Right ventricle myocardium superior (tissue), 1 donor: Measurements from ENCODE around the gene INSYN1. TPM values are rescaled to one million over a fixed set of nuclear protein-coding genes. Genes with fewer than 3 reads are reported as not detected.
"Not testable (repeated sequence)": the region's sequence is repeated elsewhere in the genome, so short reads cannot be mapped to it uniquely, and the experiment has no call there.

Source experiments
- ATAC-seq: fragments of 200-7000 bp; cut with Tn5 transposase; one replicate; pipeline ENCODE4 v1.9.1; 2020; ENCODE audit warnings: mild to moderate bottlenecking; ENCODE audit not compliant: poor library complexity
- DNase-seq: peaks from one replicate; pipeline ENCODE4 v3.0.0-alpha.2; 2020
- intact Hi-C: fragments of 100-400 bp; cut with DNase I; formaldehyde crosslinking; loops from one replicate; pipeline ENCODE4 v1.11.2; 2022
- total RNA-seq: library from RNA; stranded (reverse); fragmentation: NEBNext Ultra II Directional; extraction: Animal tissue kit (Norgen Biotek cat#: 25700); gene quantifications from one replicate; pipeline ENCODE4 v1.2.1, GENCODE V29; 2021
- donor health status: DM: no; HTN: yes; CAD: no; lungs with severe emphysema.

Gene INSYN1
- total RNA-seq, 1 donor from 2014 or later, result 155 TPM

GRCh38 chr15:73752806-73753193 lies 351 bp downstream of the INSYN1 start:
- no peak for DNase-seq
- ATAC-seq, result peak; percentile 47
- intact Hi-C loops, result no loop called here

DNA sequence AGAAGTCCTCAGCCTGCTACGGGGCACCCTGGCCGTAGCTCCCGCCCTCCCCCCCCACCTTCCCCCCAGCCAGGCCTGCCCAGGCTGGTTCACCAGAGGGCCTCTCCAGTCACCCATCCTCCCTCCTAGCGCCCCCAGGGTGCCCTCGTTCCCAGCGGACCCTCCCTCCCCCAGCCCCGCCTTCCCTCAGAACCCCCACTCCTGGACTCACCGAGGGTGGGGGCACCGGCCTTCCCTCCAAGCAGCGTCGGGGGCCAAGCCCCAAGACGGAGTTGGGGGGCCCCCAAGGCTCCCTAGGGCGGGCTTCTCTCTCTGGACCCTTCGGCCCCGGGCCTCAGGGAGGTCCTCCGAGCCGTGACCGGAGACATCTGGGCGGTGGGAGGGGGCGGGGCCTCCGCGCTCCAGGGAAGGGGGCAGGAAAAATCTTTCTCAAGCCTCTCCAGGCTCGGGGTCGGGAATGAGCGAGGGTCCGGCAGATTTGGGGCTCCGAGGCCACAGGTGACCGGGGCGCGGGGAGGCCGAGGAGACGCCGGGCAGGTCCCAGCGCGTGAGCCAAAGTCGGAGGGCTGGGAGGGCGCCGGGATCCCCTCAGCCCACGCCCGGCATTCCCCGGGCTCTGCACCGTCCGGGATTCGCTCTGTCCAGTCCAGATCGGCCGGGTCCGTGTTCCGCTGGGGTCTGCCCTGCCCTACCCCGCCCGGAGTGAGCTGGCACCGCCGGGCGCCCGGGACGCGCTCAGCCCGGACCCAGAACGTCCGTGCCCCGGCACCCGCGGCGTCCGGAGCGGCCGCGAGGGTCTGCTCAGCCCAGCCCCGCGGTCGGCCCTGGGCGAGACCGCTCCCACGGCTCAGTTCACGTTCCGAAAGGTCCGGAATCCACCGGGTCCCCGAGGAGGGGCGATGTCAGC lies 999 bp downstream of the INSYN1 start:
- DNase-seq, result no peak
- intact Hi-C loops, result no loop called here
- peak; percentile 37 for ATAC-seq

GRCh38 chr15:73751511-73751898 lies 1.6 kb downstream of the INSYN1 start:
- peak; percentile 10 for ATAC-seq

DNA sequence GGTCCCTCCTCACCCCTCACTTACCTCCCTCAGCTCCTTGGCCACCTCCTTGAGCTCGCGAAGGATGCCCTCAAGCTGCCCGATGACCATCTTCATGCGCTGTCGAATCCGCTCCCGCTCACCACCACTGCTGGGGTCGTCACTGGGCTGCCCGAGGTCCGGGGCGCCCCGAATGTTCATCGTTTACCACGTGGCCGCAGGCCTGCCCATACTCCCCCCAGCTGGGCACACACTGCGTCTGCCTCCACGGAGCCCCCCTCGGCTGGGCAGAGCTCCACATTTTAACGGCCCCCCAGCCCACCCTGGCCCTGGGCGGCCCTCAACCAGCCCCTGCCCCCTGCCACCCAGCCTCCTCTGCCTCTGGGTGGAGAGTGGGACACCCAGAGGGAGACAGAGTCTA lies 2.2 kb downstream of the INSYN1 start:
- intact Hi-C loops, result no loop called here
- no peak for DNase-seq

More at GRCh38 chr15:73751511-73751898, 1.6 kb downstream of the INSYN1 start:
- DNase-seq, result no peak
- intact Hi-C loops, result no loop called here

GRCh38 chr15:73750438-73750837 lies 2.7 kb downstream of the INSYN1 start:
- ATAC-seq, result no peak
- intact Hi-C loops, result no loop called here
- DNase-seq, result no peak

More for the DNA sequence above, 2.2 kb downstream of the INSYN1 start:
- no peak for ATAC-seq

DNA sequence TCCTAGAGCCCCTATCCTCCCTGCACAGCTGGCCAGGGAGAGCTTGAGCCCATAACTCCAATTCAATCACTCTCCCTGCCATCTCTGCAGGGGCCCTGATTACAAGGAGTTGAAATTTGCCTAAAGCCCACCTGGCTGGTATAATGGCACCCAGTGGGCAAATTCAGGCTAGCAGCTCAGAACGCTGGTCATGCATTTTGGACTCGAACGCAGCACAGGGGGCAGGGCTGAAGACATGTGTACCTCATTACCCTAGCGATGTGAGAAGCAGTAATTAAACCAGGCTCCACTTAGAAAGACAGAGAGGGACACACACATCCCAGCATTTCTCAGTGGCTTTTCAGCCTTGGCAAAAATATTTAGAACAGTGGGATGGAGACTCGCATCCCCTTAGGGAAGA lies 3.2 kb downstream of the INSYN1 start:
- no peak for DNase-seq
- intact Hi-C loops, result no loop called here
- no peak for ATAC-seq

GRCh38 chr15:73749533-73749932 lies 3.6 kb downstream of the INSYN1 start:
- DNase-seq, result no peak
- no peak for ATAC-seq
- intact Hi-C loops, result no loop called here

GRCh38 chr15:73748730-73749129 lies 4.4 kb downstream of the INSYN1 start:
- ATAC-seq, result no peak
- intact Hi-C loops, result no loop called here
- no peak for DNase-seq

GRCh38 chr15:73747847-73748590 lies 5.1 kb downstream of the INSYN1 start:
- intact Hi-C loops, result no loop called here
- DNase-seq (no peak), ATAC-seq (no peak)

DNA sequence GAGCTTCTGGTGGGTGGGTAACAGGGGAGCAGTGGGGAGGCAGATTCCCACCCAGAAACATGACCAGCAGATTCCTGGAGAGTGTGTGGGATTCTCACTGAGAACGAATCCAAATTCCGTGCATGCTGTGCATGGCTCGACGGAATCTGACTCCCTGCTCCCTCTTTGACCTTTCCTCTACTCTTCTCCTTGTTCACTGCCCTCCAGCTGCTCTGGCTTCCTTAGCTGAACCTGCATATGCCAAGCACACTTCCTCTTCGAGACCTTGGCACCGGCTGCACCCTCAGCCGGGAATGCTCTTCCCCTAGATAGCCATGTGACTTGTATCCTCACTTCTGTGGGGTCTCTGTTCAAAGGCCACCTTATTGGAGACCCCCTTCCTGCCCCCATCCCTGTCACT lies 6.3 kb downstream of the INSYN1 start:
- ATAC-seq (peak; percentile 15), DNase-seq (no peak)
- intact Hi-C loops, result no loop called here

- no peak for DNase-seq
- ATAC-seq, result no peak
- intact Hi-C loops, result no loop called here
Observed at GRCh38 chr15:73746261-73746660, 6.9 kb downstream of the INSYN1 start.

DNA sequence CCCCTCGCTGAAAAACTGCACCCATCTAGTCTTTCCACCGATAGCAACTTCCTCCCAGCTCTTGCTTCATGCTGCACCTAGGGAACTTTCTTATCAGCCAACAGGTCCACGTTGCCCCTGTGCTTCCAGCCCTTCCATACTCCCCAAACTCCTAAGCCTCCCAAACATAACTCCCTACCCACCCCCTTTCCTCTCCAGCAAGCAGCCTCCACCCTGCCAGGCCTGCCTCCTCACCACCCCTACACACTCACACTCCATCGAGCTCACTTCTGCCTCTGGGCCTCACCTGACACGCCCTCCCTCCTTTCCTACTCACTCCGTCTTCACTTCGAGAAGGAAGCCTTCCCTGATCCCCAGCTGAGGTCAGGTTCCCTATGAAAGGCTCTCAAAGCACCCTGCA lies 8.1 kb downstream of the INSYN1 start:
- ATAC-seq (no peak), DNase-seq (no peak)
- intact Hi-C loops, result no loop called here

- no peak for ATAC-seq
- DNase-seq, result no peak
- intact Hi-C loops, result no loop called here
Observed at GRCh38 chr15:73744293-73744692, 8.9 kb downstream of the INSYN1 start.

DNA sequence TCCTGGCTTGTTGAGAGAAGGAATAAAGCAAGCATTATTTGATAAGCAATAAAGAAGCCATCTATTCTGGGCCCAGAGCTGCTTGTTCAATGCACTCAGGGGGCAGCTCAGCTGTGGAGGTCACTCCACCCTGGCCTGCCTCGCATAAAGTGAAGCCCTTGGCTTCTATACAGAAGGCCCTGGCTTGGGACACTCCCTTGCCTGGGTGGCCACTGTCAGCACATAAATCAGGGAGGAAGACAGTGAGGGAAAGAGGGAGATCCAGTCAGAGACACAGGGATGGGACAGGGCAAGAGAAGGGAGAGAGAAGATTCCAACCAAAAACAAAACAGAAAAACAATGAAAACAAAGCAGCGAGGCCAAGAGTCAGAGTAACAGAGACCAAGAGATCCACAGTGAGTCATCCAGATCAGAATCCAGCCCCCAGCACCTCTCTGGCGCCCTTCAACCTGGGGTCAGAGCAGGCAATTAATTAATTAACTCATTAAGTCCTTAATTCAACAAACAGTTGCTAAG lies 11.8 kb downstream of the INSYN1 start:
- ATAC-seq, result no peak
- intact Hi-C loops, result no loop called here
- DNase-seq, result no peak

DNA sequence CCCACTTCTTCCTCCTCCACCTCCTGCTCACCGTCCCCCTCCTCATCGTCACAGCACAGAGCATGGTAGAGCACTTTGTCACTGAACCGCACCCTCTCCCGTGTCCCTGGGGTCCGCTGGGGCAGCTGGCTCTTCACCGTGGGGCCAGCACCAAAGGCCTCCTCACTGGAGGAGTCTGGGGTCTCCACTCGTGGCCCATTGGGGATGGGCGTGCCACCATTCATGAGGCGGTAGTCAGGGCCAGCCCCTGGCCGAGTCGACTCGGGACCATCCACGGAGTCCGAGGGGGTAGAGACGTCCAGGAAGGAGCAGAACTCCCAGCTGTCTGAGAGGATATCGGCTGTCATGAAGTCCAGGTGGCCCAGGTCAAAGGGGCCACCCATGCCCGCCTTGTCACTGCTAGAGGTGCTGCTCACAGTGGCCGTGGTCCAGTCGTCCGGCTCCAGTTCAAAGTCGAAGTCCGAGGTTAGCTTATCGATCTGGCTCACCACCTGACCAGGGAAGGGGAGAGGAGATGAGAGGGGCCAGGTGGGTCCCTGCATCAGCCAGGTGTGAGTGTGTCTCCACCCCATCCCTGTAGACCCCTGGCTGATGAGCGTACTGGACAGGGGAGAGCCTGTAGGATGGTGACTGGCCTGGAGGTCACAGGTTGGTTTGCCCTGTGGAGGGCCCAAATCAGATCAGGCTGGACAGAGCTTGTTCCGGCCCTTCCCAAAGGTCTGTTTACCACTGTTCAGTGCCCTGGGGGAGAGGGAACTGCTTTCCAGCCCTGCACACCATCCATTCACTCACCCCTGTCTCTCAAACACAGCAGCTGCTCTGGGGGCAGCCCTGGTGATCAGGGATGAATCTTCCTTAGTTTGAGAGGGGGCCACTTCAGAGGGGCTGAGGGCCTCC lies 12.8 kb downstream of the INSYN1 start:
- DNase-seq (no peak), ATAC-seq (no peak)
- intact Hi-C loops, result no loop called here

DNA sequence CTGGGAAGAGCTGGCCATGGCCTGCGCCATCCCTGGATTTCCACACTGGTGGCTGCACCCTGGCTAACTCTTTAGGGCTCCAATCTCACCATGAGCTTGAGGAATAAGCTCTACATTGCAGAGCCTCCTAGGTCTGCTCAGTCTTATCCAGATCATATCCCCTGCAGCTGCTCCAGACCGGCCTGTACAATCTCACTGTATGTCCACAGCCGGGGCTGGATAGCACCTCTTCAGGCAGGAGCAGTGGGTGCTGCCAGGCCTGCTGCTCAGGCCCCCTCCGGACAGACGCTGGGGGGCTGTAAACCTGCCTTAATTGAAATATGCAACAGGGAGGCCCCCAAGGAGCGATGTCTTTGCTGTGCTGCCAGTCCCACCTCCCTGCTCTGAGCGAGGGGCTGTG lies 15.6 kb downstream of the INSYN1 start:
- ATAC-seq (peak; percentile 24), DNase-seq (no peak)
- intact Hi-C loops, result no loop called here

DNA sequence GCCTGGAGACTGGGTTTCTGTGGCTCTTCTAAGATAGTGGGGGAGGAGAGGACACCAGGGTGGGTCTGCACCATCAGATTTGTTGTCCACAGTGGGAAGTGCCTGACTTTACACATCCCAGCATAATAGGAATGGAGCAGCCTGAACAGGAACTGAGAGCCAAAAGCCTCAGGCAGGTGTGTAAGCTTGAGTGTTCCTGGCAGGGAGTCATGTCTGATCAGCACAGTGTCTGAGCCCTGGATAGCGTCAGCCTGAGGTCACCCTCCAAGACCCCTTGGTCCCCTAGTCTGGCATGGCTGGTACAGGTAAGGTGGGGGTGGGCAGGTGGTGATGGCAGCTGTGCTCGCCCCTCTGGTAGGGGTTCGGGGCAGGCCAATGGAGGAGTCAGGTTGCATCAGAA lies 20.2 kb downstream of the INSYN1 start:
- intact Hi-C loops, result no loop called here
- ATAC-seq (no peak), DNase-seq (no peak)

GRCh38 chr15:73732051-73732450 lies 21.1 kb downstream of the INSYN1 start:
- intact Hi-C loops, ATAC-seq, DNase-seq: not testable (repeated sequence)
